Hepatocyte (in vitro differentiated cells): ENCODE results near the gene RCBTB1. TPM values are rescaled to one million over a fixed set of nuclear protein-coding genes. Genes with fewer than 3 reads are reported as not detected.

ENCODE experiments used
- DNase-seq: peaks from one replicate; pipeline ENCODE4 v3.0.0-alpha.2; 2016; ENCODE audit warnings: low spot score
- H2AFZ ChIP-seq: fragments of 200-600 bp; sonication (generic); 2 replicates; pipeline ENCODE4 v1.6.0; 2016; ENCODE audit warnings: antibody characterized with exemption, mild to moderate bottlenecking
- H3K27ac ChIP-seq: fragments of 200-600 bp; sonication (generic); 2 replicates; pipeline ENCODE4 v1.5.1; 2016; ENCODE audit warnings: mild to moderate bottlenecking
- H3K27me3 ChIP-seq: fragments of 200-600 bp; sonication (generic); 2 replicates; pipeline ENCODE4 v1.6.1; 2016
- H3K36me3 ChIP-seq: fragments of 200-600 bp; sonication (generic); replicated peaks from 2 replicates; pipeline ENCODE4 v1.5.1; 2016; ENCODE audit warnings: low read depth; ENCODE audit not compliant: insufficient read depth
- H3K4me1 ChIP-seq: fragments of 200-600 bp; sonication (generic); 2 replicates; pipeline ENCODE4 v1.5.1; 2016; ENCODE audit warnings: mild to moderate bottlenecking, moderate library complexity; ENCODE audit not compliant: insufficient read depth
- H3K4me2 ChIP-seq: fragments of 200-600 bp; sonication (generic); 2 replicates; pipeline ENCODE4 v1.6.0; 2016
- H3K4me3 ChIP-seq: fragments of 200-600 bp; sonication (generic); 2 replicates; pipeline ENCODE4 v1.5.1; 2016; ENCODE audit warnings: mild to moderate bottlenecking
- H3K79me2 ChIP-seq: fragments of 200-600 bp; sonication (generic); 2 replicates; pipeline ENCODE4 v1.6.0; 2017; ENCODE audit warnings: mild to moderate bottlenecking
- H3K9me2 ChIP-seq: fragments of 200-600 bp; sonication (generic); replicated peaks from 2 replicates; pipeline ENCODE4 v1.6.0; 2017; ENCODE audit warnings: mild to moderate bottlenecking; ENCODE audit not compliant: insufficient read depth
- H3K9me3 ChIP-seq: fragments of 200-600 bp; sonication (generic); 2 replicates; pipeline ENCODE4 v1.5.1; 2016; ENCODE audit warnings: low read depth, mild to moderate bottlenecking
- H4K20me1 ChIP-seq: fragments of 200-600 bp; sonication (generic); 2 replicates; pipeline ENCODE4 v1.6.0; 2016; ENCODE audit warnings: mild to moderate bottlenecking; ENCODE audit not compliant: insufficient read depth, poor library complexity, severe bottlenecking
- CTCF ChIP-seq: fragments of 200-600 bp; sonication (generic); IDR thresholded peaks from 2 replicates; pipeline ENCODE4 v1.5.1; 2016; ENCODE audit warnings: antibody characterized with exemption, mild to moderate bottlenecking; ENCODE audit not compliant: poor library complexity
- EZH2 ChIP-seq: fragments of 200-600 bp; sonication (generic); IDR thresholded peaks from 2 replicates; pipeline ENCODE4 v1.6.1; 2016; ENCODE audit warnings: antibody characterized with exemption, mild to moderate bottlenecking, borderline replicate concordance
- EZH2phosphoT487 ChIP-seq: fragments of 200-600 bp; sonication (generic); IDR thresholded peaks from one replicate; pipeline ENCODE4 v1.6.1; 2018; ENCODE audit warnings: antibody characterized with exemption, mild to moderate bottlenecking, low read depth, moderate library complexity; ENCODE audit not compliant: unreplicated experiment, severe bottlenecking
- WGBS: methylation state at CpG from one replicate; pipeline ENCODE4 v1.1.6; 2016; ENCODE audit warnings: low lambda C conversion rate; ENCODE audit errors: missing lambda C conversion rate; 5-methylcytosine and 5-hydroxymethylcytosine counted together
- polyA plus RNA-seq: library from polyadenylated mRNA; unstranded; fragments of >200 nt; fragmentation: Nextera tagmentation; extraction: Ambion mirVana; gene quantifications from 2 replicates; pipeline ENCODE4 v1.2.1, GENCODE V29; 2016
- total RNA-seq: library from RNA; depleted of rRNA; stranded (reverse); fragments of >200 nt; gene quantifications from 2 replicates; pipeline ENCODE4 v1.2.3, GENCODE V29; 2014

Gene RCBTB1
- total and polyA plus RNA-seq, 2 experiments from 2014 or later: 14.6 to 25.1 TPM

- Histone ChIP-seq H3K4me1 (no peaks in the 10 kb centered on the region), H3K36me3 (no peaks in the 10 kb centered on the region), H3K4me3 (no peak overlapping the region), H3K4me2 (no peak overlapping the region), H2AFZ (no peak overlapping the region), H3K27me3 (no peaks in the 10 kb centered on the region), H3K9me2 (no peaks in the 10 kb centered on the region), H3K9me3 (no peaks in the 10 kb centered on the region), H3K79me2 (no peaks in the 10 kb centered on the region), H3K27ac (no peak overlapping the region), H4K20me1 (no peaks in the 10 kb centered on the region)
- no peak for DNase-seq
- 93% methylated on average over 1 of the region's 1 CpG for WGBS
- TF ChIP-seq CTCF: no peak
- TF ChIP-seq EZH2phosphoT487: no peak
- no peak for TF ChIP-seq EZH2
These were observed 57.2 kb downstream of the RCBTB1 start for GRCh38 chr13:49528161-49528560.

DNA sequence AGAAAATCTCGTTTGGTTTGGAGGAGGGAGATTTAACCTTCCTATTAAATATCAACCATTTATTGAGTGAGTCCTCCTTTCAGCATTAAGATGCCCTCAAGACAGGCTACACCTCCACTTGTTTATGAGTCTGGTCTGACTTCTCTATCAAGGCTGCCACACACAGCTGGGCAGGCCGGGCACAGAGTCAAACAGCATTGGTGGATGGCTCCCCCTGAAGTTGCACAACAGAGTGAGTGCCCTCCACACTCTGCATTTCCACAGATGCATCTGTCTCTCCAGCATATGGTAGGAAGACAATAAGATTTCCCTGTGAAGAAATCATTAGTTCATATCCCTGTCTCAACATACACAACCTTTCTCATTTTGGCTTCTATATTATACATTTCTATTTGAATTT is 58.2 kb downstream of the RCBTB1 start:
- WGBS: 86% methylated on average over 2 of the region's 2 CpGs
- no peak overlapping the region for H3K27ac ChIP-seq
- no peaks in the 10 kb centered on the region for H3K27me3 ChIP-seq
- no peak for DNase-seq
- H4K20me1 ChIP-seq: no peaks in the 10 kb centered on the region
- H2AFZ ChIP-seq: no peak overlapping the region
- TF ChIP-seq EZH2 (no peak), EZH2phosphoT487 (no peak), CTCF (no peak)
- no peak overlapping the region for H3K4me2 ChIP-seq
- no peaks in the 10 kb centered on the region for H3K79me2 ChIP-seq
- H3K4me3 ChIP-seq: no peak overlapping the region
- no peaks in the 10 kb centered on the region for H3K9me3 ChIP-seq
- H3K9me2 ChIP-seq: no peaks in the 10 kb centered on the region
- H3K4me1 ChIP-seq: no peaks in the 10 kb centered on the region
- no peaks in the 10 kb centered on the region for H3K36me3 ChIP-seq

DNA sequence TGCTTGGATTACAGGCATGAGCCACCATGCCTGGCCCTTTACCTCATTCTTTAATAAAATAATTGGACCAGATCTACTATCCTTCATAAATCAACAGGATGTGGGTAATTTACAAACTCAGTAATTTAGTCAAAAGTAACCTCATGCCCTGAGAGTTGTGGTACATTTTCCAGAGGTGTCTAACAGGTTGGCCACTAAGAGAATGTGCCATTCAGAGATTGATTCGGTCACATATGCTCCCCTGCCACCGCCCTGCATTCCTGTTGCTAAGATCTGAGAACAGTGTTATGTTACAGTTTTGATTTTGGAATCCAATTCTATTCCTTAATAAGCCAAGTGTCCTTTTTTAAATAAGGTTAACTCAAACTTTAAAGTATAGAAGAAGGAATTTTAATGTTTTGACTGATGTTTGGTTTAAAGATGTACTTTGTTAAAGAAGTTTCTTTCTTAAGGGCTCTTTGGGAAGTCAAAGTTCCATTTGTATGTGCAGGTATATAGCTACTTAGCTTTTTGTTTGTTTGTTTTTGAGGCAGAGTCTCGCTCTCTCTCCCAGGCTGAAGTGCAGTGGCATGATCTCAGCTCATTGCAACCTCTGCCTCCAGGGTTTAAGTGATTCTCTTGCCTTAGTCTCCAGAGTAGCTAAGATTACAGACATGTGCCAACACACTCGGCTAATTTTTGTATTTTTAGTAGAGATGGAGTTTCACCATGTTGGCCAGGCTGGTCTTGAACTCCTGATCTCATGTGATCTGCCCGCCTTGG is 60.4 kb downstream of the RCBTB1 start:
- Histone ChIP-seq H3K79me2 (no peaks in the 10 kb centered on the region), H3K4me3 (no peak overlapping the region), H3K4me1 (no peaks in the 10 kb centered on the region), H3K9me3 (no peaks in the 10 kb centered on the region), H3K4me2 (no peak overlapping the region), H3K27me3 (no peaks in the 10 kb centered on the region), H4K20me1 (no peaks in the 10 kb centered on the region), H3K9me2 (no peaks in the 10 kb centered on the region), H2AFZ (no peak overlapping the region), H3K36me3 (no peaks in the 10 kb centered on the region), H3K27ac (no peak overlapping the region)
- no peak for DNase-seq
- TF ChIP-seq EZH2phosphoT487: no peak
- TF ChIP-seq EZH2: no peak
- TF ChIP-seq CTCF: no peak
- 96% methylated on average over 5 of the region's 5 CpGs for WGBS
